SU-DHL-6 (cell line): ENCODE data around the gene GNAO1.

Experiments
- H2AFZ ChIP-seq: fragments of 200-600 bp; sonication (generic); 2 replicates; pipeline ENCODE4 v1.6.1; 2014; ENCODE audit warnings: low read depth, mild to moderate bottlenecking, moderate library complexity, mixed read lengths, antibody characterized with exemption, low read length; ENCODE audit not compliant: severe bottlenecking
- H3F3A ChIP-seq: fragments of 200-600 bp; shearing (Covaris generic); 2 replicates; pipeline ENCODE4 v1.6.0; 2016; ENCODE audit warnings: antibody characterized with exemption, mild to moderate bottlenecking; ENCODE audit not compliant: insufficient read depth
- H3K27ac ChIP-seq: fragments of 200-600 bp; sonication (generic); 2 replicates; pipeline ENCODE4 v1.5.1; 2016; ENCODE audit warnings: low read depth, mild to moderate bottlenecking, low read length, moderate library complexity, mixed read lengths
- H3K27me3 ChIP-seq: fragments of 200-600 bp; sonication (generic), shearing (Covaris generic); 2 replicates; pipeline ENCODE4 v1.6.0; 2014; ENCODE audit warnings: mild to moderate bottlenecking, low read length
- H3K36me3 ChIP-seq: fragments of 200-600 bp; sonication (generic); 2 replicates; pipeline ENCODE4 v1.6.1; 2014; ENCODE audit warnings: mild to moderate bottlenecking, low read length, mixed read lengths
- H3K4me2 ChIP-seq: fragments of 300-600, 200-600 bp; shearing (Covaris generic), sonication (generic); 2 replicates; pipeline ENCODE4 v1.6.0; 2014; ENCODE audit warnings: low read length, low read depth, mild to moderate bottlenecking; ENCODE audit not compliant: poor library complexity, severe bottlenecking
- H3K4me3 ChIP-seq: fragments of 200-600 bp; sonication (generic); 2 replicates; pipeline ENCODE4 v1.5.1; 2014; ENCODE audit warnings: antibody characterized with exemption, low read length, mild to moderate bottlenecking, mixed read lengths; ENCODE audit not compliant: insufficient read depth, poor library complexity, severe bottlenecking
- H3K79me2 ChIP-seq: fragments of 200-600 bp; sonication (generic); 2 replicates; pipeline ENCODE4 v1.6.1; 2014; ENCODE audit warnings: mild to moderate bottlenecking, low read length, moderate library complexity; ENCODE audit not compliant: insufficient read depth
- H3K9ac ChIP-seq: fragments of 200-600 bp; sonication (generic); 2 replicates; pipeline ENCODE4 v1.7.0; 2014; ENCODE audit warnings: mild to moderate bottlenecking, low read length
- H3K9me2 ChIP-seq: fragments of 200-600 bp; sonication (generic); replicated peaks from 2 replicates; pipeline ENCODE4 v1.6.1; 2014; ENCODE audit warnings: low read length; ENCODE audit not compliant: insufficient read depth
- H3K9me3 ChIP-seq: fragments of 200-600 bp; sonication (generic); 2 replicates; pipeline ENCODE4 v1.6.1; 2014; ENCODE audit warnings: low read length, mixed read lengths; ENCODE audit not compliant: insufficient read depth
- H4K20me1 ChIP-seq: fragments of 200-600 bp; sonication (generic); 2 replicates; pipeline ENCODE4 v1.6.1; 2014; ENCODE audit warnings: low read depth, mild to moderate bottlenecking, antibody characterized with exemption, low read length, moderate library complexity, mixed read lengths
- EZH2phosphoT487 ChIP-seq: fragments of 200-600 bp; sonication (generic), shearing (Covaris generic); conservative IDR thresholded peaks from 2 replicates; pipeline ENCODE4 v1.6.1; 2018; ENCODE audit warnings: mild to moderate bottlenecking, antibody characterized with exemption, low read length, moderate library complexity, mixed read lengths
- TF ChIP-seq, protein P1 (sequence below): fragments of 200-600 bp; sonication (generic); IDR thresholded peaks from one replicate; pipeline ENCODE4 v1.5.1; 2017; ENCODE audit warnings: antibody characterized with exemption, mild to moderate bottlenecking, low read length, moderate library complexity; ENCODE audit not compliant: insufficient read depth, poor library complexity, severe bottlenecking

Gene GNAO1

GRCh38 chr16:56247808-56248207 lies 56.5 kb downstream of the GNAO1 start:
- TF ChIP-seq, protein P1, sequence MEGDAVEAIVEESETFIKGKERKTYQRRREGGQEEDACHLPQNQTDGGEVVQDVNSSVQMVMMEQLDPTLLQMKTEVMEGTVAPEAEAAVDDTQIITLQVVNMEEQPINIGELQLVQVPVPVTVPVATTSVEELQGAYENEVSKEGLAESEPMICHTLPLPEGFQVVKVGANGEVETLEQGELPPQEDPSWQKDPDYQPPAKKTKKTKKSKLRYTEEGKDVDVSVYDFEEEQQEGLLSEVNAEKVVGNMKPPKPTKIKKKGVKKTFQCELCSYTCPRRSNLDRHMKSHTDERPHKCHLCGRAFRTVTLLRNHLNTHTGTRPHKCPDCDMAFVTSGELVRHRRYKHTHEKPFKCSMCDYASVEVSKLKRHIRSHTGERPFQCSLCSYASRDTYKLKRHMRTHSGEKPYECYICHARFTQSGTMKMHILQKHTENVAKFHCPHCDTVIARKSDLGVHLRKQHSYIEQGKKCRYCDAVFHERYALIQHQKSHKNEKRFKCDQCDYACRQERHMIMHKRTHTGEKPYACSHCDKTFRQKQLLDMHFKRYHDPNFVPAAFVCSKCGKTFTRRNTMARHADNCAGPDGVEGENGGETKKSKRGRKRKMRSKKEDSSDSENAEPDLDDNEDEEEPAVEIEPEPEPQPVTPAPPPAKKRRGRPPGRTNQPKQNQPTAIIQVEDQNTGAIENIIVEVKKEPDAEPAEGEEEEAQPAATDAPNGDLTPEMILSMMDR, result no peak
- no peak for TF ChIP-seq EZH2phosphoT487
- no peaks in the 10 kb centered on the region for H3K79me2 ChIP-seq
- no peaks in the 10 kb centered on the region for H3K9me3 ChIP-seq
- no peak overlapping the region for H2AFZ ChIP-seq
- H4K20me1 ChIP-seq, result no peaks in the 10 kb centered on the region
- no peak overlapping the region for H3K27ac ChIP-seq
- H3K9ac ChIP-seq, result no peak overlapping the region
- H3F3A ChIP-seq, result no peaks in the 10 kb centered on the region
- no peak overlapping the region for H3K4me2 ChIP-seq
- no peaks in the 10 kb centered on the region for H3K27me3 ChIP-seq
- no peaks in the 10 kb centered on the region for H3K36me3 ChIP-seq
- H3K9me2 ChIP-seq, result no peaks in the 10 kb centered on the region
- no peak overlapping the region for H3K4me3 ChIP-seq

DNA sequence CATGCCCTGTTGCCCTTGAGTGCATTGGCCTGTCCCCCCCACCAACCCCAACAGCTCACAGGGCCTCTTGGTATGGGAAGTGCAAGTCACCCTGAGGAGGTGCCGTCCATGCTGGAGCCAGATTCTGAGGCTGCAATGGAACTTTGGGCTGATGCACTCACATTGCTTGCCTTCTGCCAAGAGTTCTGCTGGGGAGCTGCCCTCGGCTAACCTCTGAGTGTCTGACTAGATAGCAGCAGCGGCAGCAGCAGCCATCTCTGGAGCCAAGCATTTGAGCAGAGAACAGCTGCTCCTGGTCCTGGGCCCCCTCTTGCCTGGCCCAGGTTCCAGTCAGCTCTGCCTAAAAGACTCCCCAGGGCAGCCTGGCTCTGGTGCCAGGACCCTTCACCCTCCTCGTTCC lies 61.5 kb downstream of the GNAO1 start:
- Histone ChIP-seq H3K79me2 (no peaks in the 10 kb centered on the region), H3K36me3 (no peaks in the 10 kb centered on the region), H3K4me3 (no peak overlapping the region), H3K9me3 (no peaks in the 10 kb centered on the region), H4K20me1 (no peaks in the 10 kb centered on the region), H3F3A (no peaks in the 10 kb centered on the region), H3K9ac (no peak overlapping the region), H3K4me2 (no peak overlapping the region), H3K27ac (no peak overlapping the region), H2AFZ (no peak overlapping the region), H3K27me3 (no peaks in the 10 kb centered on the region; the same call in 1 of the 2 replicates), H3K9me2 (no peaks in the 10 kb centered on the region)
- TF ChIP-seq, protein P1, result no peak
- no peak for TF ChIP-seq EZH2phosphoT487

DNA sequence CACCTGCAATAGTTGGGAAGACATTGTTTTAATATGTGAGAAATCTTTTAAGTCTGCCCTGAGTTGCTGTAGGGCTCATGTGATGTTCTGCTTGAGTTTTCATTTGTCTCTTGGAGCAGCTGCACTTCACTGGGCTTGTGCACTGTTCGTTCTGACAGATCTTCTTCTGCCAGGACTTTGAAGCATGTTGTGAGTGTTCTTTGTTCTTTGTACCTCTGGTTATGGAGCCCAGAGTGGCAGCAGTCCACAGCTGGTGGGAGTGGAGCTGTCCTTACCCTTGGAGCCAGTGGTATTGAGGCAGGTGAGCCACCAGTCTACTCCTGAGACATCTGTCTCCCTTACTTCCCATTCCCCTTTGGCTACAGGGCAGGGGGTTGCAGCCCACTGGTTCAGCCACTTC lies 64.6 kb downstream of the GNAO1 start:
- TF ChIP-seq, protein P1, result no peak
- TF ChIP-seq EZH2phosphoT487, result no peak
- no peaks in the 10 kb centered on the region for H3K36me3 ChIP-seq

More for the DNA sequence above, 64.6 kb downstream of the GNAO1 start:
- H3K9me2 ChIP-seq, result no peaks in the 10 kb centered on the region
- H3K27me3 ChIP-seq, result no peaks in the 10 kb centered on the region; the same call in 1 of the 2 replicates
- H3F3A ChIP-seq, result no peaks in the 10 kb centered on the region
- H2AFZ ChIP-seq, result no peak overlapping the region
- no peak overlapping the region for H3K4me3 ChIP-seq
- H4K20me1 ChIP-seq, result no peaks in the 10 kb centered on the region
- H3K79me2 ChIP-seq, result no peaks in the 10 kb centered on the region
- H3K9ac ChIP-seq, result no peak overlapping the region
- H3K27ac ChIP-seq, result no peak overlapping the region
- no peaks in the 10 kb centered on the region for H3K9me3 ChIP-seq
- no peak overlapping the region for H3K4me2 ChIP-seq
